IMR-90 (cell line): ENCODE data around the gene SELENOM. TPM values are rescaled to one million over a fixed set of nuclear protein-coding genes. Genes with fewer than 3 reads are reported as not detected.

ENCODE experiments used
- ATAC-seq: fragments of 200-7000 bp; cut with Tn5 transposase; 2 replicates; pipeline ENCODE4 v1.9.1; 2020; ENCODE audit warnings: low read depth, mild to moderate bottlenecking, moderate library complexity
- BruUV-seq: library from RNA; stranded (reverse); fragments of 400-500 nt; replicated peaks from 2 replicates; lab custom pipeline; 2021; lab: Mats Ljungman, UMichigan
- CTCF ChIA-PET: fragments of 300-600 bp; formaldehyde crosslinking; extraction: SDS; loops from one replicate; lab custom pipeline; 2021; ENCODE audit warnings: antibody characterized with exemption; lab: Yijun Ruan, JAX
- POLR2A ChIA-PET: fragments of 300-600 bp; sonication (Branson Sonifier 250); formaldehyde crosslinking; loops from one replicate; lab custom pipeline; 2022; ENCODE audit warnings: antibody characterized with exemption; ENCODE audit not compliant: unreplicated experiment; lab: Charles Lee
- DNase-seq: peaks from one replicate; pipeline ENCODE4 v3.0.0; 2013
- H2AFZ ChIP-seq: replicated peaks from 2 replicates; pipeline ENCODE3; 2013; ENCODE audit warnings: low read length, mild to moderate bottlenecking; ENCODE audit not compliant: poor library complexity
- H2AK5ac ChIP-seq: 2 replicates; pipeline ENCODE4 v1.6.1; 2013; ENCODE audit warnings: low read depth, low read length, inconsistent platforms
- H2AK9ac ChIP-seq: replicated peaks from 2 replicates; pipeline ENCODE3; 2013; ENCODE audit warnings: mild to moderate bottlenecking, low read depth, low read length, moderate library complexity; ENCODE audit not compliant: poor library complexity
- H2BK120ac ChIP-seq: 2 replicates; pipeline ENCODE4 v1.6.1; 2013; ENCODE audit warnings: low read depth, low read length, inconsistent platforms
- H2BK15ac ChIP-seq: 3 replicates; pipeline ENCODE4 v1.6.1; 2013; ENCODE audit warnings: low read depth, low read length, inconsistent platforms
- H2BK20ac ChIP-seq: 2 replicates; pipeline ENCODE4 v1.6.1; 2013; ENCODE audit warnings: low read depth, mild to moderate bottlenecking, inconsistent platforms, low read length, moderate library complexity
- H2BK5ac ChIP-seq: 2 replicates; pipeline ENCODE4 v1.6.1; 2013; ENCODE audit warnings: mild to moderate bottlenecking, low read depth, low read length, inconsistent platforms; ENCODE audit not compliant: poor library complexity, severe bottlenecking
- H3K14ac ChIP-seq: replicated peaks from 2 replicates; pipeline ENCODE4 v1.6.1; 2013; ENCODE audit warnings: low read depth, low read length, inconsistent platforms
- H3K18ac ChIP-seq: 2 replicates; pipeline ENCODE4 v1.6.1; 2013; ENCODE audit warnings: low read depth, low read length, control low read depth
- H3K23ac ChIP-seq: 2 replicates; pipeline ENCODE4 v1.6.1; 2013; ENCODE audit warnings: low read depth, low read length, inconsistent platforms
- H3K27ac ChIP-seq: 2 replicates; pipeline ENCODE4 v1.5.1; 2013; ENCODE audit warnings: mild to moderate bottlenecking, control low read depth, low read length; ENCODE audit not compliant: insufficient read depth
- H3K27me3 ChIP-seq: 2 replicates; pipeline ENCODE4 v1.6.1; 2013; ENCODE audit warnings: low read length; ENCODE audit not compliant: control insufficient read depth, insufficient read depth
- H3K36me3 ChIP-seq: 2 replicates; pipeline ENCODE4 v1.6.1; 2013; ENCODE audit warnings: low read length, mixed read lengths; ENCODE audit not compliant: control insufficient read depth, insufficient read depth
- H3K4ac ChIP-seq: 2 replicates; pipeline ENCODE4 v1.6.1; 2013; ENCODE audit warnings: low read depth, low read length, inconsistent platforms
- H3K4me1 ChIP-seq: 2 replicates; pipeline ENCODE4 v1.6.1; 2013; ENCODE audit warnings: low read length, mixed read lengths; ENCODE audit not compliant: control insufficient read depth, insufficient read depth
- H3K4me2 ChIP-seq: 2 replicates; pipeline ENCODE4 v1.6.1; 2013; ENCODE audit warnings: low read depth, mild to moderate bottlenecking, control low read depth, low read length, moderate library complexity
- H3K4me3 ChIP-seq: 2 replicates; pipeline ENCODE4 v1.5.1; 2013; ENCODE audit warnings: low read depth, mild to moderate bottlenecking, control low read depth, low read length, moderate library complexity; ENCODE audit not compliant: insufficient read depth
- H3K56ac ChIP-seq: 2 replicates; pipeline ENCODE4 v1.6.1; 2013; ENCODE audit warnings: low read length, inconsistent platforms; ENCODE audit not compliant: insufficient read depth; ENCODE audit errors: extremely low read depth
- H3K79me1 ChIP-seq, 2 experiments: 2 replicates each; pipeline ENCODE4 v1.6.1; 2013; ENCODE audit warnings: low read length in 2 of 2, inconsistent platforms in 1 of 2, low read depth in 1 of 2
- H3K9ac ChIP-seq: 2 replicates; pipeline ENCODE4 v1.6.1; 2013; ENCODE audit warnings: low read depth, low read length, control low read depth
- H3K9me1 ChIP-seq: 2 replicates; pipeline ENCODE4 v1.6.1; 2013; ENCODE audit warnings: low read length, inconsistent platforms; ENCODE audit not compliant: insufficient read depth
- H3K9me3 ChIP-seq: 2 replicates; pipeline ENCODE4 v1.6.1; 2013; ENCODE audit warnings: low read length; ENCODE audit not compliant: control insufficient read depth, insufficient read depth
- H4K20me1 ChIP-seq: 2 replicates; pipeline ENCODE4 v1.6.1; 2013; ENCODE audit warnings: low read length, inconsistent platforms; ENCODE audit not compliant: insufficient read depth
- H4K5ac ChIP-seq: 2 replicates; pipeline ENCODE4 v1.6.1; 2013; ENCODE audit warnings: mild to moderate bottlenecking, low read depth, low read length, control low read depth
- H4K8ac ChIP-seq, 2 experiments: 2 replicates each; pipeline ENCODE4 v1.6.1; 2013; ENCODE audit warnings: low read depth in 2 of 2, low read length in 2 of 2, control low read depth in 1 of 2, inconsistent platforms in 1 of 2
- H4K91ac ChIP-seq: 2 replicates; pipeline ENCODE4 v1.6.1; 2013; ENCODE audit warnings: low read depth, low read length, inconsistent platforms; ENCODE audit not compliant: insufficient read depth
- CHD1 ChIP-seq: IDR thresholded peaks from 2 replicates; pipeline ENCODE4 v1.6.1; 2012; ENCODE audit warnings: low read depth, low read length, improper control_type of control experiment
- FOS ChIP-seq: fragments of 150-350 bp; IDR thresholded peaks from 2 replicates; pipeline ENCODE4 v1.6.1; 2016; ENCODE audit warnings: low read depth, low read length
- MAFK ChIP-seq: IDR thresholded peaks from 2 replicates; pipeline ENCODE4 v1.6.1; 2012; ENCODE audit warnings: low read depth, low read length, improper control_type of control experiment
- MAZ ChIP-seq: IDR thresholded peaks from 2 replicates; pipeline ENCODE4 v1.6.1; 2012; ENCODE audit warnings: low read depth, mild to moderate bottlenecking, low read length, improper control_type of control experiment, moderate library complexity, borderline replicate concordance
- POLR2A ChIP-seq: IDR thresholded peaks from 2 replicates; pipeline ENCODE4 v1.6.1; 2012; ENCODE audit warnings: mild to moderate bottlenecking, low read depth, low read length
- RFX5 ChIP-seq: IDR thresholded peaks from 2 replicates; pipeline ENCODE4 v1.8.0; 2012; ENCODE audit warnings: low read depth, mild to moderate bottlenecking, low read length, moderate library complexity
- SMC3 ChIP-seq: fragments of 150-350 bp; IDR thresholded peaks from 2 replicates; pipeline ENCODE4 v1.6.1; 2016; ENCODE audit warnings: low read depth, mild to moderate bottlenecking, antibody characterized with exemption, low read length, moderate library complexity
- WGBS, 2 experiments: methylation state at CpG; one replicate each; pipeline versions ENCODE4 v1.1.5 to v1.1.7; 2013; ENCODE audit warnings: missing lambda C conversion rate in 2 of 2; ENCODE audit not compliant: insufficient read length in 1 of 2; ENCODE audit errors: extremely low coverage in 2 of 2; 5-methylcytosine and 5-hydroxymethylcytosine counted together
- dilution Hi-C: fragments of 300-500 bp; cut with HindIII; formaldehyde crosslinking; loops from one replicate; pipeline ENCODE4 v1.14.3; 2018; ENCODE audit warnings: low sequenced_read_pairs; ENCODE audit not compliant: unreplicated experiment
- in situ Hi-C: fragments of 300-500 bp; cut with MboI; formaldehyde crosslinking; loops from 3 replicates; pipeline ENCODE4 v1.14.3; 2019; ENCODE audit warnings: low sequenced_read_pairs, inconsistent platforms, mixed read lengths
- intact Hi-C: fragments of 100-400 bp; cut with micrococcal nuclease; formaldehyde crosslinking; loops from 2 replicates; pipeline ENCODE4 v1.10.0; 2022
- polyA plus RNA-seq, 3 experiments: library from polyadenylated mRNA; depleted of rRNA; stranded (reverse); fragments of >200 nt; gene quantifications; 2 replicates each; pipeline ENCODE4 v1.2.3, GENCODE V29; 2012; ENCODE audit warnings: low replicate concordance in 1 of 3
- total RNA-seq: library from RNA; depleted of rRNA; stranded (reverse); fragments of >200 nt; gene quantifications from 2 replicates; pipeline ENCODE4 v1.2.3, GENCODE V29; 2012
- TF ChIP-seq, protein P1 (sequence below): fragments of 150-350 bp; IDR thresholded peaks from 2 replicates; pipeline ENCODE4 v1.6.1; 2016; ENCODE audit warnings: low read depth, mild to moderate bottlenecking, low read length, moderate library complexity, borderline replicate concordance

Gene SELENOM
- total and polyA plus RNA-seq, 2 of the 4 experiments (the other 2 are of a cell fraction) = 46.2 to 270 TPM

DNA sequence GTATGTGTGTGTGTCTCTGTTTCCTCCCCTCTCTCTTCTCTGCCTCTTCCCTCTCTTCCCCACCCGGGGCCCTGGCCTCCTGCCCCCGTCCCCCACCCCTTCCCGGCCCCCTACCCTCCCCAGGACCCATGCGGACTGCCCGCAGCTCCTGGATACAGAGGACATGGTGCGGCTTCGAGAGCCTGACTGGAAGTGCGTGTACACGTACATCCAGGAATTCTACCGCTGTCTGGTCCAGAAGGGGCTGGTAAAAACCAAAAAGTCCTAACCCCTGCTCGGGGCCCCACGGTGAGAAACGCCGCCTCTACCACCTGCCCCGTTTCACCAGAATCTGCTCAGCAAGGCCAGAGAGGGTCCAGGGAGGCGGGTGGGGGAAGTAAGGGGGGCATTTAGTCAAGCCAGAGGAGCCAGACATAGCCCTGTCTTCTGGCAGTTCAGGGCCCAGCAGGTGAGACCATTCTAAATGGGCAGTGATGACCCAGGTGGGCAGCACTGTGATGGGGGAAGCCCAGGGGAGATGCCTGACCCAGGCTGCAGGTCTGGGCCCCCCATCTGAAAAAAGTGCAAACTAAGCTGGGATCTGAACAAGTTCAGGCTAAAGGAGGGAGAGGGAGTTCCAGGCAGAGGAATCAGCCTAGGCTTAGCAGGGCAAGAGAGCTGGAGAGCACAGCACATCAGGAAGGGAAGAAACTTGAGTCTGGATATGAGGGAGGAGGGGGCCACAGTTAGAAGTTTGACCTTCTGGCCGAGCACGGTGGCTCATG lies 6.4 kb downstream of the SELENOM start:
- DNase-seq (no peak), ATAC-seq (no peak)
- Histone ChIP-seq H3K4me3 (no peak overlapping the region), H3K36me3 (peaks cover 68% of the 10 kb centered on the region), H3K27ac (peak overlapping the region; percentile 46; the same call in 1 of the 2 replicates), H2BK120ac (peak overlapping the region; percentile 19; the same call in 1 of the 2 replicates), H2BK15ac (peak overlapping the region; percentile 38; the same call in 1 of the 3 replicates), H2AK5ac (peak overlapping the region; percentile 33), H3K9me1 (peaks cover 25% of the 10 kb centered on the region), H2AK9ac (no peak overlapping the region), H3K4ac (peak overlapping the region; percentile 74), H3K56ac (no peak overlapping the region), H3K27me3 (no peaks in the 10 kb centered on the region), H3K4me1 (peaks cover 51% of the 10 kb centered on the region), H2AFZ (no peak overlapping the region), H3K4me2 (no peak overlapping the region), H3K79me1 (peaks cover 11 to 65% of the 10 kb centered on the region in 2 experiments; a peak in 3 of 4 replicates), H3K23ac (no peak overlapping the region), H4K91ac (peak overlapping the region; percentile 63), H3K9ac (no peak overlapping the region), H4K20me1 (peaks cover 20% of the 10 kb centered on the region), H4K5ac (0 out of 2 replicates have a peak overlapping the region, but pooled peaks have one; percentile 6), H2BK20ac (no peak overlapping the region), H3K18ac (peak overlapping the region; percentile 12; the same call in 1 of the 2 replicates), H2BK5ac (peak overlapping the region; percentile 47), H4K8ac (peak overlapping the region; percentile 53 to 74; a peak in 2 of 4 replicates), H3K14ac (0 out of 2 replicates have a peak overlapping the region, but pooled peaks have one; percentile 19), H3K9me3 (no peaks in the 10 kb centered on the region)
- intact Hi-C loops (no loop called here), in situ Hi-C loops (no loop called here), dilution Hi-C loops (no loop called here)
- POLR2A ChIA-PET = interaction anchor here (0.5 kb wide), 1 partner anchor 16 kb away, joined by 3 read pairs; no protein-coding TSS in a partner anchor
- TF ChIP-seq MAFK (no peak), MAZ (no peak), CHD1 (no peak), POLR2A (no peak), RFX5 (no peak), FOS (no peak), SMC3 (no peak)
- TF ChIP-seq, protein P1, sequence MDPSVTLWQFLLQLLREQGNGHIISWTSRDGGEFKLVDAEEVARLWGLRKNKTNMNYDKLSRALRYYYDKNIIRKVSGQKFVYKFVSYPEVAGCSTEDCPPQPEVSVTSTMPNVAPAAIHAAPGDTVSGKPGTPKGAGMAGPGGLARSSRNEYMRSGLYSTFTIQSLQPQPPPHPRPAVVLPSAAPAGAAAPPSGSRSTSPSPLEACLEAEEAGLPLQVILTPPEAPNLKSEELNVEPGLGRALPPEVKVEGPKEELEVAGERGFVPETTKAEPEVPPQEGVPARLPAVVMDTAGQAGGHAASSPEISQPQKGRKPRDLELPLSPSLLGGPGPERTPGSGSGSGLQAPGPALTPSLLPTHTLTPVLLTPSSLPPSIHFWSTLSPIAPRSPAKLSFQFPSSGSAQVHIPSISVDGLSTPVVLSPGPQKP = no peak
- WGBS, 2 experiments = 100% methylated on average over 4 of the region's 18 CpGs; no CpG with 5 or more reads in 1 of the 2 experiments
- CTCF ChIA-PET = interaction anchor here (0.6 kb wide), 1 partner anchor 285 kb away, joined by 3 read pairs; no protein-coding TSS in a partner anchor
- BruUV-seq = no TSS peak
